ENCODE results near the gene SUSD6. TPM values are rescaled to one million over a fixed set of nuclear protein-coding genes. Genes with fewer than 3 reads are reported as not detected.

SUSD6 gene
- total and polyA plus RNA-seq, 8 donors, result 8.9 to 41.9 (median 20.3) TPM

- ATAC-seq (no peak), FAIRE-seq (no peak), DNase-seq (no peak)
- Histone ChIP-seq H3K36me3 (no peaks in the 10 kb centered on the region), H3K9me3 (no peaks in the 10 kb centered on the region), H3K4me1 (peaks cover 0 to 55% (median 0%) of the 10 kb centered on the region in 3 donors), H3K27me3 (no peaks in the 10 kb centered on the region), H3K4me3 (no peak overlapping the region), H3K27ac (no peak overlapping the region)
- WGBS, 2 donors, result 76 to 78% methylated on average over 2 of the region's 2 CpGs
- intact Hi-C loops (cut with DNase I), result no loop called here
- TF ChIP-seq CTCF (IDR thresholded peaks at IDR 0.05), result no peak
Observed at GRCh38 chr14:69630360-69630759, 19.0 kb downstream of the SUSD6 start.

DNA sequence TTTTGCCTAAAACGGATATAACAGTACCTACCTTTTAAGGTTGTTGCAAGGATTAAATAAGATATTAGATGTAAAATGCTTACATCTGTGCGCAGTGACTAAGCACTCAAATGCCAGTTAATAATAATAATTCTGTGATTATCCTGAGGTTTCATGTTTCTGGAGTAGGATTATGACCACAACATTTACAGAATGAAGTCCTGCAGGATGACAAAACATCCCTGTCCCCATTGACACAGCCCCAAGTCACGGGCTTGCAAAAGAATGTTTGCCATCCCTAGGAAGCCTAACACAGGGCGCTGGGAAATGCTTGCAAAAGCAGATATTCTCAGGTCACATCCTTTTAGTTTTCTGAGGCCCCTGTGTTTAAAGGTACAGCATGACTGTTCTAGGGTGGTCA, 20.1 kb downstream of the SUSD6 start:
- ATAC-seq (no peak), FAIRE-seq (no peak), DNase-seq (no peak)
- Histone ChIP-seq H3K27ac (no peak overlapping the region), H3K4me1 (peaks cover 6 to 55% (median 10%) of the 10 kb centered on the region in 3 donors), H3K4me3 (no peak overlapping the region), H3K27me3 (no peaks in the 10 kb centered on the region), H3K36me3 (no peaks in the 10 kb centered on the region), H3K9me3 (no peaks in the 10 kb centered on the region)
- intact Hi-C loops (cut with DNase I), result no loop called here
- no peak for TF ChIP-seq CTCF (IDR thresholded peaks at IDR 0.05)
- WGBS, 2 donors, result 76 to 79% methylated on average over 4 of the region's 4 CpGs

DNA sequence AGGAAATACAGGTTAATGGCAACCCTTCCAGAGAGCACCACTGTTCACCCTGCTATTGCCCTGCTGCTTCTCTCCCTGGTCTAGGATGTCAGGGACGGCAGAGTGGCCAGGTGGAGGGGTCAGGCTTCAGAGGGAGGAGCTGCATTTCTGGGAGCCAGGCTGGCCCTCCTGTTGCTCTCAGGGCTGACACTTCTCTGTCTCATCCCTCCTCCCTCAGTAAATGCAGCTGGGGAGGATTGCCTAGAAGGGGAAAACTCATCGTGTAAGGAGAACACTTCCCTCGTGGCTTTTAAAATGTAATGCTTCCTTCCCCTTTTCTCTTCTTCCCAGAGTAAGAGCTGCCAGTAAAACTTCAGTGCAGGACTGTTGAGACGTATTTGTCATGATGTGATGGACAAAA, 20.8 kb downstream of the SUSD6 start:
- peaks cover 7 to 61% (median 12%) of the 10 kb centered on the region in 3 donors for H3K4me1 ChIP-seq

DNA sequence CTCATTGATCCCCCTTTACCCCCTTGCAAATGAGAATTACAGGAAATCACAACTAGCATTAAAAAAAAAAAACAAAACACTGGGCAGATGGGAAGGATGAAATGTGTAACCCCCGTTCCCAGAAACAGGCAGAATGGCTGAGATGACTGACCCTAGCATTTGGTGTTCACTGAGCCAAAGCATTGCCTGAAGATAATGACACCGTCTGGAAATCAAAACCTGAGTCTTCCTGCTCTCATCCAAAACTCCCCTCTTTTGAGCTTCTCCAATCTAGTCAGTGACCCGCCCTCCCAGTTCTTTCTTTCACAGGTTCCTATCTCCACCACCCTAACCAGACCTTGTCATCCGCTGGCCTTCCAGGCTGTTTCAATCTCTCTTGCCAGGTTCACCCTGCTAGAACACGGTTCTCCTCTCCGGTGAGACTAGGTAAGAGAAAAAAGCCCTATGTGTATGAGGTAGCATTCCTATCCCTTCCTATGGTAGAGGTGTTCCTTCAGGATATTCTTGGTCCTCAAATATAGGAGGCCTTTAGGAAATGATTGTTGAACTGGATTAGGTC, 21.3 kb downstream of the SUSD6 start:
- no peak overlapping the region for H3K4me3 ChIP-seq
- no peak for TF ChIP-seq CTCF (IDR thresholded peaks at IDR 0.05)
- H3K9me3 ChIP-seq, result no peaks in the 10 kb centered on the region
- H3K27me3 ChIP-seq, result no peaks in the 10 kb centered on the region
- peaks cover 10 to 66% (median 12%) of the 10 kb centered on the region in 3 donors for H3K4me1 ChIP-seq
- FAIRE-seq (no peak), ATAC-seq (no peak), DNase-seq (no peak)
- intact Hi-C loops (cut with DNase I), result no loop called here
- 82 to 86% methylated on average over 6 of the region's 6 CpGs for WGBS, 2 donors
- no peaks in the 10 kb centered on the region for H3K36me3 ChIP-seq
- no peak overlapping the region for H3K27ac ChIP-seq

More for the DNA sequence above, 20.8 kb downstream of the SUSD6 start:
- ATAC-seq (peak in 2 of 4 donors; percentile 20 to 51), DNase-seq (no peak), FAIRE-seq (no peak)
- H3K4me3 ChIP-seq, result no peak overlapping the region
- H3K27me3 ChIP-seq, result no peaks in the 10 kb centered on the region
- no peak for TF ChIP-seq CTCF (IDR thresholded peaks at IDR 0.05)
- no peaks in the 10 kb centered on the region for H3K9me3 ChIP-seq
- no peak overlapping the region for H3K27ac ChIP-seq
- intact Hi-C loops (cut with DNase I), result no loop called here
- H3K36me3 ChIP-seq, result no peaks in the 10 kb centered on the region
- 61% methylated on average over 4 of the region's 4 CpGs for WGBS, 2 donors

GRCh38 chr14:69633238-69633637, 21.8 kb downstream of the SUSD6 start:
- Histone ChIP-seq H3K4me3 (no peak overlapping the region), H3K27ac (no peak overlapping the region), H3K9me3 (no peaks in the 10 kb centered on the region), H3K36me3 (no peaks in the 10 kb centered on the region), H3K27me3 (no peaks in the 10 kb centered on the region), H3K4me1 (peaks cover 12 to 66% (median 12%) of the 10 kb centered on the region in 3 donors)
- 48 to 71% methylated on average over 3 to 4 of the region's 4 CpGs for WGBS, 2 donors
- DNase-seq (no peak), ATAC-seq (no peak), FAIRE-seq (no peak)
- intact Hi-C loops (cut with DNase I), result no loop called here
- no peak for TF ChIP-seq CTCF (IDR thresholded peaks at IDR 0.05)
